GM19324 (cell line): Measurements from ENCODE around the gene KRT84.
"Not testable (repeated sequence)": the region's sequence is repeated elsewhere in the genome, so short reads cannot be mapped to it uniquely, and the experiment has no call there.

Experiments used
- ATAC-seq: cut with Tn5 transposase; IDR thresholded peaks from one replicate; pipeline ENCODE4 v1.9.1; 2021; ENCODE audit warnings: mild to moderate bottlenecking, moderate library complexity; ENCODE audit not compliant: unreplicated experiment, low FRiP score

KRT84 gene

DNA sequence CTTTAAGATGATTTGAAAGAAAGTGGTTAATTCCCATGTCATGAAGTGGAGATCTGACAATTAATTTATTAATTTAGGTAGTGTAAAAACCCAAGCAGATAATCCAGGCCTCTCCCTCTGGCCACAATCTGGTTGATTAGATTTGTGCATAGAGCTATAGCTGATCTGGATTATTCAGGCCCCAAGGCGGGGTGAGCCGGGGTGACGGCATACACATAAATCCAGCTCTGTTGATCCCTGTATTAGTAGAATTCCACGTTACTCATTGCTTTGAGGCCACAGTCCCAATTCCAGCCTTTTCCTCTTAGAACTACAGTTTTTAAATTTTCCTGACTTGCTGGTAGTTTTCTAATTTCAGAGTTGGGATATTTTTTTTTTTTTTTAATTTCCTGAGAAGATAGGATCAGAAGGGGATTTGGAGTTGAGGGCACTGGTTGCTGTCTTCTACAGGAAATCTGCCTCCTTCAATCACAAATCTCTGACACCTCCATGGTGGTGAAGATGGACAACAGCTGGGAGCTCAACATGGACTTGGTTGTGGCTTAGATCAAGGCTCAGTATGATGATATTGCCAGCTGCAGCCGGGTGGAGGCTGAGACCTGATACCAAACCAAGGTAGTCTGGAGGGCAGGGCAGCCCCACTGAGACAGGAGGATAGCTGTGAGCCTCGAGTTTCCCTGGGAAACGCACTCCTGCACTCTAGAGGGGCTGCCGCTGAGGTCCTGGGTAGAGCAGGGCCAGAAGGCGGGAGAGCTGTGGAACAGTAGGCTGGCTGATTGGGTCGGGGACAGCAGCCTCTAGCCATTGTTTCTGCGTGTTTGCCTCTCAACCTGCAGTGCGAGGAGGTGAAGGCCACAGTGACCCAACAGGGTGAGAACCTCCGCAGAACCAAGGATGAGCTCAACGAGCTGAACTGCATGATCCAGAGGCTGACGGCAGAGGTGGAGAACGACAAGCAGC is 37.6 kb downstream of the KRT84 start:
- no peak for ATAC-seq

DNA sequence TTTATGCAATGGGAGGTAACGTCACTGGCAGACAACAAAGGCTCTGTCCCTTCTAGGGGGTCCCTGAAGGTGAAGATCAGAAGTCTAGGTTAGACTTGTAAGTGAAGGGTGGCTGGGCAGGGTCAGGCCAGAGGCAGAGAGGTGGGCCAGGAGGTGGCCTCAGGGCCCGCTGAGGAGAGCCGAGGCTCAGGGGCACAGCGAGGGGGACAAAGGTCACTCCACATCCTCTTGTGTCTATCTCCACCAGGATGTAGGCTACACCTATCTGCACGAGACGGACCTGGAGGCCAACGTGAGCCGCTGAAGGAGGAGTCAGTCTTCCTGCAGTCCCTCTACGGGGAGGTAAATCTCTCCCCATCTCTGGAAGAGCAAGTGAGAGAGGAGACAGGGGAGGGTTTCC is 38.4 kb downstream of the KRT84 start:
- ATAC-seq = no peak

DNA sequence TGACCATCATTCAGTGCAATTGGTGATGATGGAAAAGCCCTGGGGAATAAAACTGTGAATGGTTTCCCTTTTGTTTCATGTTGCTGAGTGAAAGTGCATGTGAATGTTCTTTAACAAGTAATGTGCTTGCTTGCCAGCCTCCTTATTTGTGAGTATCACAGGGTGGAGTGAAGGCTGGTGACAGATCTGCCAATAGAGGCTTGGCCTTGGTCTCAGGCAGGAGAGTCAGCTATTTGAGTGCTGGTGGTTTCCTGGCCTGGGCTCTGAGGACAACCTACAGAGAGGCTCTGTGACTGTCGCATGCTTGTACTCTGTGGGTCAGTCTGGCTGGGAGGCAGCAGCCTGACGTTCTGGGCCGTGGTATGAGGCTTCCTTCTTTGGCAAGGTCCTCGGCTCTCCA is 38.9 kb downstream of the KRT84 start:
- ATAC-seq = no peak

DNA sequence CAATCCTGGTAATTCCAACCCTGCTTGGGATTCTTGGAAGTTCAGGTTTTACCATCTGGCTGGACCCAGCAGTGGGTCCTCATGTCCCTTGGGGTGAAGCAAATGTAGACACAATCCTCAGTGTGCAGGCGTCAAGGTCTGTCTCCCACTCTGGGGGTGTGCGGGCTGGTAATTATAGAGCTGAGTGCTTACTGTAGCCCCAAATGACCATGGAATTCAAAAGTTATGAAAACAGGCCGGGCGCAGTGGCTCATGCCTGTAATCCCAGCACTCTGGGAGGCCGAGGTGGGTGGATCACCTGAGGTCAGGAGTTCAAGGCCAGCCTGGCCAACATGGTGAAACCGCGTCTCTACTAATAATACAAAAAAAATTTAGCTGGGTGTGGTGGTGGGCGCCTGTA is 40.4 kb downstream of the KRT84 start:
- ATAC-seq = not testable (repeated sequence)

DNA sequence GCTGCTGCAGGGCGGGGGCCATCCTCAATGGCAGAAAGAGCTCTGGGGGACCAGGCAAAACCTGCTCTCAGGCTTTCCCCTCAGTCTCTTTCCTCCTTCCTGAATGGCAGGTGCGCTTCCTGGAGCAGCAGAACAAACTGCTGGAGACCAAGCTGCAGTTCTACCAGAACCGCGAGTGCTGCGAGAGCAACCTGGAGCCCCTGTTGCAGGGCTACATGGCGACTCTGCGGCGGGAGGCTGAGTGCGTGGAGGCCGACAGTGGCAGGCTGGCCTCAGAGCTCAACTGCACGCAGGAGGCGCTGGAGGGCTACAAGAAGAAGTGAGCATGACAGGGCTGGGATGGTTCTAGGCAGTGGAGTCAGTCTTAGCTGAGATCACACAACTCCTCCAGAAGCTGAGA is 41.3 kb downstream of the KRT84 start:
- ATAC-seq = no peak

DNA sequence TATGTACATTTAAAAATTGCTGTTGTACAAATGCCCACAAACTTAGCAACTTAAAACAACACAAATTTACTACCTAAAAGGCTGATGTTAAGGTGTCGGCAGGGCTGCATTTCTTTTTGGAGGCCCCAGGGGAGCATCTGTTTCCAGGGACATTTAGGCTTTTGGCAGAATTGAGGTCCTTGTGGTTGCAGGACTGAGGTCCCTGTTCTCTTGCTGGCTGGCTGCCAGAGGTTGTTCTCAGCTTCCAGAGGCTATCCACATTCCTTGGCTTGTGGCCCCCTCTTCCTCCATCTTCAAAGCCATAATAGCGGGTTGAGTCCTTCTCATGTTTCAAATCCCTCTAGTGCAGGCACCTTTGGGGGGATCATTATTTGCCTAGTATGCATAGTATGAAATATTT is 41.9 kb downstream of the KRT84 start:
- ATAC-seq = no peak

DNA sequence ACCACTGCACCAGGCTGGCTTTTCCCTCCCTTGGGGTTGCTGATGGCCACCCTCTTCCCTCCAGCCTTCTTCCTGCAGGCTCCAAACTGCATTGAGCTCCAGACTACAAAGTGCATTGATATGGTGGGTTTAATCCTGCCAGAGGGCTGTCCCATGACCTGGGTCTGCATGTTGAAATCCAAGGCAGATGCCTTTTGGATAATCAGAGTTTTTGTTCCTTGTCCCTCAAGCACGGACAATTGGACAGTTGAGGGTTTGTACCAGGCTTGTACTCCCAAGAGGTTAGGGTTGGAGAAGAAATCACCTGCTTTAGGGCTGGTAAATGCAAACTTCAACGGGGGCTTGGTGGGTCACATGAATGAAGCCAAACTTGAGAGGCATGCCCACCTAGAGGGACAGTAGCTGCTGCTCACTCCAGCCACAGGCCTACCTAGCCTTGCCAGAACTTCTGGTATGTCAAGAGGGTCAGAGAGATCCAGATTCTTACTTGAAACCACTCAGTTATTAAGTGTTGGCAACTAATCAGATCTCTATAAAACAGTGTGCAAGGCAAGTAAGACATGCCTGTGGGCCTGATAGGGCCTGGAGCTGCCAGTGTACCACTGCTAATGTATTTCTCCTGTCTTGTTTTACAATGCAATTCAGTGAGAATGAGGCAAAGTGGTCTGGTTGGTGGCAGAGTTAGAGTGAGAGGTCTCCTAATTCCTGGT is 42.5 kb downstream of the KRT84 start:
- ATAC-seq = no peak

DNA sequence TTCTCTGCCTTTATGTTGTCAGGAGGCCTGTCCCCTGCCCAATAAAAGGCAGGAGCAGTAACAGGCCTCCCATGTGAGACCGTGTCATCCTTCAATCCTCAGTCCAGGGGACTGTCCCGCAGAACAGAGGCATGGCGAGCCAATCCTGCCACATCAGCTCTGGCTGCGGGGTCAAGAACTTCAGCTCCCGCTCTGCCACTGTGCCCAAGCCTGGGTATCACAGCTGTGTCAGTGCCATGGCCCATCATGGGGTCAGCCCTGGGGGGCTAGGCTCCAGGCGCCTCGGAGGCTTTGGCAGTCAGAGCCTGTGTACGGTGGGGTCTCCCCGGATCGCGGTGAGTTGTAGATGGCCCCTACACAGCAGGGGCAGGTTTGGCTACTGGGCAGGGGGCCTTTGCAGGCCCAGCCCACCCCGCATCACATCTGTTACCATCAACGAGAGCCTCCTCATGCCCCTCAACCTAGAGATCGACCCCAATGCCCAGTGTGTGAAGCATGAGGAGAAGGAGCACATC is 44.3 kb downstream of the KRT84 start:
- no peak for ATAC-seq

DNA sequence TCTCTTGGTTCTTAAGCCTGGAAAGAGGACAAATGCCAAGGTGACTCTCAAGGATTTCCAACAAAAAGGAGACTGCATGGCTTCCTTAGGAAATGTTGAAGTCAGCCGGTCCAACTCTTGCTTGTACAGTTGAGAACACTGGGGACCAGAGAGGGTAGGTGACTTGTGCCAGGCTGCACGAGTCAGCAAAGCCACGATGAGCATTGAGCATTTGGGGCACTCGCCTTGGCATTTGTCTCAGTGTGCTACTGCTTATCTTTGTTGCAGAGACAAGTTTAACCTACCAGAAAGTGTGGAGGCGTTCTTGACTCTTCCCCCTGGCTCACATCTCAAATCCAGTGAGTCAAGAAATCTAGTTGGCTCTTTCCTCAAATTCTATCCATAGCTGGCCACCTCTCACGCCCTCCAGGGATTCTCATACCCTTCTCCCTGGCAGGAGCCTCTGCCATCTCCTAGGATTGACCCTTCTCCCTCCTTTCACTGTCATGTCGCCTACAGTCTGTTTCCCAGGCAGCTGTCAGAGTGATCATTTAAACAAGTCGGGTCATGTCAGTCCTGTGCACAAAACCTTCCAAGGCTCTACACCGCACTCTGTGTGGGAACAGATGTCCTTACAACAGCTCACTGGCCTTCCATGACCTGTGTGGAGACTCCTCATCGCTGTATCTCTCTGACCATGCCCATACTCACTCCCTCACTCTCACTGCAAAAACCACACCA is 47.1 kb downstream of the KRT84 start:
- no peak for ATAC-seq

DNA sequence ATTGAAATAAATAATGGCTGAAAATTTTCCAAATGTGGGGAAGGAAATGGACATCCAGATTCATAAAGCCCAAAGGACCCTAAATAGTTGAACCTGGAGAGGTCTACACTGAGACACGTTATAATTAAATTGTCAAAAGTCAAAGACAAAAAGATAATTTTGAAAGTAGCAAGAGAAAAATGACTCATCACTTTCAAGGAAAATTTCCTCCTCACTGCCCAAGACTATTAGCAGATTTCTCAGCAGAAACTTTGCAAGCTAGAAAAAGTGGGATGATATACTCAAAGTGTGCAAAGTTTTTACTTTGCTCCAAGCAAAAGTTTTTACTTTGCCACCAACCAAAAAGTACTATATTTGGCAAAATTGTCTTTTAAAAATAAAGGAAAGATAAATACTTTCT is 48.4 kb downstream of the KRT84 start:
- ATAC-seq = no peak

DNA sequence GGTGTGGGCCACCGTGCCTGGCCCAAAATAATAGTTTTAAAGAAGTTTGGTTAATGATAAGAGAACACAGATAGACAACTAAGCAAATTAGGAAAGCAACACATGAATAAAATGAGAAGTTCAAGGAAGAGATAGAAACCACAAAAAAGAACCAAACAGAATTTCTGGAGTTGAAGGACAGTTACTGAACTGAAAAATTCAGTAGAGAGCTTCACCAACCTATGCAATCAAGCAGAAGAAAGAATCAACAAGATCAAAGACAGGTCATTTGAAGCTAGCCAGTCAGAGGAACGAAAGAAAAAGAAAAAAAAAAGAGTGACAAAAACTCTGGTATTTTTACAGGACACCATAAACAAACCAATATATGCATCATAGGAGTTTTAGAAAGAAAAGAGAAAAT is 48.8 kb downstream of the KRT84 start:
- no peak for ATAC-seq

DNA sequence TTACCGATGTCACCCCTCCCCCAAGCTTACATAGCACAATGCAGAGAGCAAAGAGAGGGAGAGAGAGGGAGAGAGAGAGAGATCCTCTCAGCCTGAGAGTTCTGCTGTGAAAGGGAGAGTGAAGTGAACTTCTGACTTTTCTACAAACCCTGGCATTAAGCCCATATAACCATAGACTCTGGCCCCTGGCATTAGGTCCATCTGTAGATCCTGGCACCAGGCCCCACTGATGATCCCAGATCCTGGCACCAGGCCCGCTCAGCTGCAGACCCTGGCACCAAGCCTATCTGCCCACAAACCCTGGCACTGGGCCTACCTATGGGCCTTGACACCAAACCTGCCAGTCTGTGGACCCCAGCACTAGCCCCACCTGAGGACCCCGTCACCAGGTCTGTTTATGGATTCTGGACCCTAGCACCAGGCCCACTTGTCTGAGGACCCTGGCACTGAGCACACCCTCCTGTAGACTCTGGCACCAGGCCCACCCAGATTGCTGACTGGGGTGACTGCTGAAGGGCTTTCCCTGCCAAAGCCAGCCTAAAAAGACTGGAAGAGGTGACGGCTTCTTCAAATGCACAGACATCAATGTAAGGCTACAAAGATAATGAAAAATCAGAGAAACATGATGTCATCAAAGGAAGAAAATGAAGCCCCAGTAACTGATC is 49.7 kb downstream of the KRT84 start:
- no peak for ATAC-seq

DNA sequence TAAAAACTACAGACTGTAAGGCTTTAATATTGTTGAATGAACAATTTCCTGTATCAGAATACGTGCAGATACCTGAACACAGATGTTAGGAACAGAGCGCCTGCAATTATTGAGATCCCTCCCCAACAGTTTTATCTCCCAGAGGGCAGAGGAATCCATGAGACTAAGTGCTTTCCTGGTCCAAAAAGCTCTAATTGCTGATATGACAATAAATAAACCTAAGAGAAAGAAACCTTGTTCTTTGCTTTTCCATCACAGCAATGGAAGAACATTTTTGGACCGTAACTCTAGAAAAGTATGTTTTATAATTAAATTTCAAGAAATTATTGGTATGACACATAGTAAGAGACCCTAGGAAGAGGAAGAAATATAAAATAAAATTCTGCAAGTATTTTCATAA is 51.3 kb downstream of the KRT84 start:
- ATAC-seq = no peak

DNA sequence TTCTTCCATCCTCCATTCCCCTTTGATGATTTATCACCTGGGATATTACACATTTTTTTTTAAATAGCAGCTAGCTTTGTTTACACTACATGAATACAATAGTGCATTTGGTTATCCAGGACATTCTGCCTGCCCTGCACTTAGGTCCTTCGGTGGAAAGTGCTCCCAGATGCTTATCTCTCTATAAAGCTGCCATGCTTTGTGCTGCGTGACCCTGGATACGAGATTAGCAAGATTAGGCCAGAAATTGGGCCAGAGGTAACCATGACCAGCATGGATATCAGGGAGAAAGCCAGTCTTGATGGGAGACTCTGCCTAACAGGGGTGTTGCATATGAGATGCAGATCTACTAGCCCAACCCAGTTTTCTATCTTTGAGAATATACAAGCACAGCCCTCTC is 52.1 kb downstream of the KRT84 start:
- ATAC-seq = no peak

DNA sequence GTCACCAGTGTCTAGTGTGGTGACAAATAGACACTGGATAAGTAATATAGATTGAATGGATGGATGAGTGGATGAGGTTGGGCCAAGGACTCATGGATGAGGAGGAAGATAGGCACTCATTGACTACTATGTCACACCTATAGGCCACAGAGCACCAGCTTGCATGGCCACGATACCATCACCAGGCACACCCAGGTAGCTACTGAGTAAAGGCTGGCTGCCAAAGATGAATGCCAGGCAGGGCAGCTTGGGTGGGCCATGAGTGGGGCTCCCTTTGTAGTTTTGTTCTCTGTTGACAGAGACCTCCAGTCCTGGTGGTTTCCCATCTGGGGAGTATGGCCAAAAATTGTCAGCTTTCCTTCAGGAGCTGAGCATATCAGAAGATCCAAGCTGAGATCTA is 53.1 kb downstream of the KRT84 start:
- ATAC-seq = no peak

DNA sequence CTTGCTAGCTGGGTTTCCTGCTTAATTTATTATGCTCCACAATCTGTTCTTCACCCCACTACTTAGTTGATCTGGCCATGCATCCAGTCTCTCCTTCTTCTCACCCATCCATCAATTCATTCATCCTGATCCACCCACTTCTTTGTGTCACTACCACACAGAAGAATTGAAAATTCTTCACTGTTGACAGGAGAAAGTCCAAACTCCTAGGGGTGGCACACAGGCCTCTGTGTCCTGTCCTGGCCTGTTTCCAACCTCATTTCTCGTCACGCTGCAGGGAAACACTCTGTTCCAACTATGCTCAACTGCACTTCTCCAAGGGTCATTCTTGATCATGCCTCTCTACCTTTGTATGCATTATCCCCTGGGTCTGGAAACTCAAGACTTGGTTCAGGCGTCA is 53.6 kb downstream of the KRT84 start:
- ATAC-seq = no peak

DNA sequence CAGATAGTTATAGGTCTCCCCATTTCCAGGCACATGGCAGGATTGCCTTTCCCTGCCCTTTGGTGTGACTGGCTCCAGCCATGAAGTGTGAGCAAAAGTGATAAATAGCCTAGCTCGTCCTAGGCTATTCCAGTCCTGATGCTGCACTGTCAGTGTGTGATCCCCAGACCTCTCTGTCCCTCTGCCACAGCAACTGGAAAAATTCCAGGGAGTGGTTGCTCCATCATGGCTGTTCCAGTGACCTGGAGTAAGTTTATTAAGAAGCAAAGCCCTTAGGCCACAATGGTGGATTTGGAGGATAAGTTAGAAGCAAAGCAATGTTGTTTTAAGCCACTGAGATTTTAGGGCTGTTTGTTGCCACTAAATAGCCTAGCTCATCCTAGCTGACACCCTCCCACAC is 54.4 kb downstream of the KRT84 start:
- ATAC-seq = no peak

DNA sequence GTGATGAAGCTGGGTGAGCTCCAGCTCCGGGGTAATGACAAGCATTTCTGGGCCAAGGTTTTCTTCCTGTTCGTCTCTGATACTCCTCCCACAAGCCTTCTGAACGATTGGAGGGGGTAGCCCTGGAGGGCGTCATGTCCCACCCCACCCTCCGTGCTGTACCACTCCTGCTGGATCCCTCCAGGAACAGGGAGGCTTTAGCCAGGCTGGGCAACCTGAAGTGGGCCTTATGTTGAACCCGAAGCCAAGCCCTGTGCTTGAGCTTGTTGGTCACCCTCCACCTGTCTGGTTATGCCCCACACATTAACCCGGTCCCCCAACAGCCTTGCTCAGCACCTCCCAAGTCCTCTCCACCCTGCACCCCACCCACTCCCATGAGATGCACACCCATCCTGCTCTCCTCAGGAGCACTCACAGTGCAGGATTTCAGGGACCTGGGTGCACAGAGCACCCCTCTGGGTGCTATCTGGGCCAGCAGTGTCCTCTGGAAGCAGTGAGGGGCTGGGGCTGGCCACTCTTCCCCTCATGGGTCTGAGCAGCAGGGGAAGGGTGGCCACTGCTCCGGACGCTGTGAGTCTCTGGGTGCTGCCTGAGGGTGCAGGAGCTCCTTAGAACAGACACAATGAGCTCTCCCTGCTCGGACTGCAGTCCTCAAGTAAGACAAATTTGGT is 57.5 kb downstream of the KRT84 start:
- ATAC-seq = no peak
